ENCODE data around the gene DUSP9.

- TF ChIP-seq, protein P1, sequence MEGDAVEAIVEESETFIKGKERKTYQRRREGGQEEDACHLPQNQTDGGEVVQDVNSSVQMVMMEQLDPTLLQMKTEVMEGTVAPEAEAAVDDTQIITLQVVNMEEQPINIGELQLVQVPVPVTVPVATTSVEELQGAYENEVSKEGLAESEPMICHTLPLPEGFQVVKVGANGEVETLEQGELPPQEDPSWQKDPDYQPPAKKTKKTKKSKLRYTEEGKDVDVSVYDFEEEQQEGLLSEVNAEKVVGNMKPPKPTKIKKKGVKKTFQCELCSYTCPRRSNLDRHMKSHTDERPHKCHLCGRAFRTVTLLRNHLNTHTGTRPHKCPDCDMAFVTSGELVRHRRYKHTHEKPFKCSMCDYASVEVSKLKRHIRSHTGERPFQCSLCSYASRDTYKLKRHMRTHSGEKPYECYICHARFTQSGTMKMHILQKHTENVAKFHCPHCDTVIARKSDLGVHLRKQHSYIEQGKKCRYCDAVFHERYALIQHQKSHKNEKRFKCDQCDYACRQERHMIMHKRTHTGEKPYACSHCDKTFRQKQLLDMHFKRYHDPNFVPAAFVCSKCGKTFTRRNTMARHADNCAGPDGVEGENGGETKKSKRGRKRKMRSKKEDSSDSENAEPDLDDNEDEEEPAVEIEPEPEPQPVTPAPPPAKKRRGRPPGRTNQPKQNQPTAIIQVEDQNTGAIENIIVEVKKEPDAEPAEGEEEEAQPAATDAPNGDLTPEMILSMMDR (IDR thresholded peaks at IDR 0.05; ENCODE audit: extremely low read depth in 1 of 2, insufficient read depth in 1 of 2, low read depth in 1 of 2, low read length in 2 of 2), result no peak
- TF ChIP-seq POLR2AphosphoS5 (IDR thresholded peaks at IDR 0.05; ENCODE audit: insufficient read depth, low read depth, low read length) (no peak), EZH2 (IDR thresholded peaks at IDR 0.05; ENCODE audit: borderline replicate concordance, low read depth, low read length, severe bottlenecking) (no peak), POLR2A (IDR thresholded peaks at IDR 0.05; ENCODE audit: low read depth, low read length) (no peak), FOS (IDR thresholded peaks at IDR 0.05; ENCODE audit: borderline replicate concordance, insufficient read depth, low read length) (no peak), GATA2 (IDR thresholded peaks at IDR 0.05; ENCODE audit: insufficient read depth, insufficient read length, low read depth, low read length) (no peak), JUN (IDR thresholded peaks at IDR 0.05; ENCODE audit: borderline replicate concordance, insufficient read depth, insufficient read length, low read depth) (no peak), MYC (IDR thresholded peaks at IDR 0.05; ENCODE audit: low read depth, low read length) (no peak)
- TF ChIP-seq, protein P2, sequence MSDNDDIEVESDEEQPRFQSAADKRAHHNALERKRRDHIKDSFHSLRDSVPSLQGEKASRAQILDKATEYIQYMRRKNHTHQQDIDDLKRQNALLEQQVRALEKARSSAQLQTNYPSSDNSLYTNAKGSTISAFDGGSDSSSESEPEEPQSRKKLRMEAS (IDR thresholded peaks at IDR 0.05; ENCODE audit: insufficient read depth, insufficient read length), result no peak
These were observed 20.4 kb downstream of the DUSP9 start for GRCh38 chrX:153667281-153667955.
